ENCODE data around the gene OR2J2. TPM values are rescaled to one million over a fixed set of nuclear protein-coding genes. Genes with fewer than 3 reads are reported as not detected.
"Not testable (repeated sequence)": the region's sequence is repeated elsewhere in the genome, so short reads cannot be mapped to it uniquely, and the experiment has no call there.

The OR2J2 gene
- polyA plus RNA-seq (ENCODE audit: insufficient read length in 3 of 3): not detected

DNA sequence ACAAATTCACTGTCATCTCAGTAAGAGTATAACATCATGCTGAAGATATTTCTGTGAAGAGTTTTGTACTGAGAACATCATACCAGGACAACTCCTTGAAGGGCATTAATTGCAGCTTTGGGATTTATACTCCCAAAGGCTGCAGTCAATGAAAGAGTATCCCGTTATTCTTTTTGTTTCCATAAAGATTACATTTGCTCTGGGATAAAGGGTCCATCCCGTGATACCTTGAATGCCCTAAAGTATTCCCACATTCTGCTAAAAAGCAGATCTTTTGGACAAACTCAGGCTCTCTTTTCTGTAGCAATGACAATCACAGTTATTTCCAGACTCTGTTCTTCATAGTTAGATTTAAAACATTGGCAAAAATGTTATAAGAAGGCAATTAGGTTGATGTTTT is at the start of gene OR2J2:
Gene OR2J2 (plus strand): TSS at position 301 of the 400 bp plus-strand sequence. CDS start 2,729 bp downstream, outside the sequence.
- not testable (repeated sequence) for DNase-seq (ENCODE audit: low read depth in 3 of 3, low spot score in 2 of 3)

DNA sequence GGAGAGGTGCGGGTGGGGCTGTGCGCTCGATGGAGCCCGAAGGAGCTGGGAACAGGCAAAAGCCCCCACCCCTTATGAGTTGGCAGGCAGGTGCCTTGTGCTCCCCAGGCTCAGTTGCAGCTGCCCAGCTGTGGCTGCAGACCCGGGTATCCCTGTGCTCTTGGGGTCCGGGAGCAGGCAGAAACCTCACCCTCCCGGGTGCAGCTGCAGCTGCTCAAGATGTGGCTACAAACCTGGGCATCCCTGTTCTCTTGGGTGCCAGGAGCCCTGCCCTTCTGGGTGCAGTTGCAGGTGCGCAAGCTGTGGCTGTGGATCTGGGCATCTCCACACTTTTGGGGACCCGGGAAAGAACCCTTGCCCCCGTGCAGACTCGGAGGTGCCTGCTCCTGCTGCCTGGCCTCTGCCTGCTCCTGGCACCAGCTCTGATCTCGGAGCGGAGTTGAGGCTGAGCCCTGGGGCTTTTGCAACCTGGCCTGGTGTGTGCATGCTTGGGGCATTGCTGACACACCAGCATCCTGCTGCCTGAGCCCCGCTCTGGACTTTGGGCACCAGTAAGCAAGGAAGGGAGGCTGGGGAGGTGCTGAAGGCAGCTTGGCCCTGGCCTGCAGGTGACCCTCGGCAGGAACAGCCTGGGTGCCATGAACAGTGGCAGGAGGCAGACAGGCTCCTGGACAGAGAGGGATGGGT is 41.2 kb upstream of the OR2J2 start:
- DNase-seq (ENCODE audit: low read depth in 3 of 3, low spot score in 2 of 3): no peak

DNA sequence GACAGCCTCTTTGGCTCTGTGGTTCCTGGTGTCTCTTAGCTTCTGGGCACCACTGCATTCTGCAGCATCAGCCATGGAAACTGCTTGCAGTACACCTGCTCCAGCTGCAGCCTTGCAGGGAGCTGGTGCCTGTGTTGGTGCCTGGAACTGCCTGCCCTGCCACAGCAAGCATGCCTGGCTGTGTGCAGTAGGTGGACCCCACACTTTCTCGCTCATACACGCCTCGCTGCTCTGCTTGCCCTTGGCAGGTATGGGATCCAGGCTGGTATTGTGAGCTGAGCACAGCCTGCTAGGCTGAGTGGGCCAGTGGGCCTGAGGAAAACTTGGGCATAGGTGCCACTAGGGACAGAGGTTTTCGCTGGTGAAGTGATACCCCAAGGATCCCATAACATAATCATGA is 40.1 kb upstream of the OR2J2 start:
- DNase-seq (ENCODE audit: low read depth in 3 of 3, low spot score in 2 of 3): no peak

DNA sequence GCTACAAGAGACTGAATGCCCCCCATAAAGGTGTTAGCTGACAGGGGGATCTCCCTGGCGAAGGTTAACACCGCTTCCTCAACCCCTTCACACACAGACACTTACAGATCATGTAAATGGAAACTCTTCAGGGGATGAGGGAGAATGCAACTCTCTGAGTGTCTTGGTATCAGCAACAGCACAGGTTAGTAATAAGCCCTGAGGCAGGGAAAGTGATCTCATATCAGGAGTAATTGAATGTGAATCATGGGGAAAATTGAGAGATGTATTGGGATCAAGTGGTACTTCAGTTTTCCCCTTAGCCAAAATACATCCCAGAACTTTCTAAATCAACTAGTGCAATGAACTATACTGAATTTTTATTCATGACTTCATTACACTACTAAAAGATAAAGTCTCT is 39.0 kb upstream of the OR2J2 start:
- no peak for DNase-seq (ENCODE audit: low read depth in 3 of 3, low spot score in 2 of 3)

DNA sequence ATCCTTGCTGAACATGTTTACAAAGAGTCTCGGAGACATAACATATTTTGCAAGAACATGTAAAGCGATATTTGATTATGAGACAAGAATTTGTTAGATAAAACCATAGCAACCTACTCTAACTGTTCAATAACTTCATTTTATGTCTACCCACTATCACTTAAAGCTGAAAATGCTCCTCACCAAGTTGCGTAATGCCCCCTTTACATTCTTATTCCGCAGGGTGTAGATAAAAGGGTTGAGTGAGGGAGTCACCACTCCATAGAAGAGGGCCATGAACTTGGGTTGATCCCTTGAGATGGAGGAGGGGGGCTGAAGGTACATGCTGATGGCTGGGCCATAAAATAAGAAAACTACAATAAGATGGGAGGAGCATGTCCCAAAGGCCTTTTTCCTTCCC is 33.0 kb upstream of the OR2J2 start:
- no peak for DNase-seq (ENCODE audit: low read depth in 3 of 3, low spot score in 2 of 3)

DNA sequence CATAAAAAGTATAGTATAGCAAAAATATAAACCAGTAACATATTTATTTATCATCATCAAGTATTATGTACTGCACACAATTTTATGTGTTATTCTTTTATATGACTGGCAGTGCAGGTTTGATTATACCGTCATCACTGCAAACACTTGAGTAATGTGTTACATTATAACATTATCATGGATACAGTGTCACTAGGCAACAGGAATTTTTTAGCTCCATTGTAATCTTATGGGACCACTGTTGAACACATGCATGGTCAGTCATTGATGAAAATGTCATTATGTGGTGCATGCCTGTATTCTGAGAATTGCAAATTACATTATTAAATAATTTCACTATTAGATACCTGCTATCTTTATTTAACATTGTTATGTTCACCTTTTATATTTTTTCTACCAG is 29.1 kb upstream of the OR2J2 start:
- DNase-seq (ENCODE audit: low read depth in 3 of 3, low spot score in 2 of 3): no peak

DNA sequence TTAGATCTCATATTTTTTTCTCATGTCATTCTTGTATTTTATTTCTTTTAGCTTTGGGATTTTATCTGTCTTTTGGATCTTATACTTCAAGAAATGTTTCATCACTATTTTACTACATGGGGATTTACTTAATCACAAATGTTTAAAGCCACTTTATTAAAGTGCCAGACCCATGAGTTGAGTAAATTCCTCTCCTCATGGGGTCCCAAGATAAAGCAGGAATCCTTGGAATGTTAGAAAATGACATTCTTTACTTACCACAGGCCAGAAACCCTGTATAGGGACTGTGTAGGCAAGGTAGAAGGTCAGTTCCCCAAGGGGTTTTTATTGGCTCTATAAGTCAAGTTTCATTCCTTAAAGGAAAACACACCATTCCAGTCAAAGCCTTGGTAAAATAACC is 28.4 kb upstream of the OR2J2 start:
- DNase-seq (ENCODE audit: low read depth in 3 of 3, low spot score in 2 of 3): no peak

DNA sequence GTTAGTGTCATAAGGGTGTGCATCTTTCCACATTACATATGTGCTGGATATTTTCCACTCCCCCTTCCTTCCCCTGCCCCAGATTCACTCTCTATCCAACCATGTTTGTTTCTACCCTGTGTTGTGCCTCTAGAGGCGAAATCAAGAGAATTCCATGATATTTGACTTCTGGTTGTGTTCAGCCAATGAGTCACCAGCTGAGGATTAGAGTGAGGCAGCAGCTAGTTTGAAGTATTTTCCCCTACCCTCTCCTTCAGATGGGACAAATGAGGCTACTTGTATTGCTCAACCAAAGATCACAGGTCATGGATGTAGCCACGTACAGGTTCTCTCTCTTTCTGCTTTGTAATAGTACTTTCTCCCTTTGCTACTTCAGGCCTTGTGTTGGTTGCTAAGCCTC is 24.5 kb upstream of the OR2J2 start:
- no peak for DNase-seq (ENCODE audit: low read depth in 3 of 3, low spot score in 2 of 3)

DNA sequence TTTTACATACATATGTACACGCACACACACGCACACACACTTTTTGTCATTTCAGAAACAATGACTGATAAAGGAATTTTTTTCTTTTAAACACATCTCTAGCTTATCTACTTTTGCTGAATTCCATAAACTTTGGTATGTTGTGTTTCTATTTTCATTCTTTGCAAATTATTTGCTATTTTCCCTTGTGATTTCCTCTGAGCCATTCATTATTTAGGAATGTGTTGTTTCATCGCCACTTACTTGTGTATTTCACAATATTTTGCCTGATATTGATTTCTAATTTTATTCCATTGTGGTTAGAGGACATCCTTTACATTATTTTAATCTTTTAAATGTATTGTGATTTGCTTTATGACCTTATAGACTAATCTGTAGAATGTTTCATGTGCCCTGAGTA is 23.6 kb upstream of the OR2J2 start:
- no peak for DNase-seq (ENCODE audit: low read depth in 3 of 3, low spot score in 2 of 3)

DNA sequence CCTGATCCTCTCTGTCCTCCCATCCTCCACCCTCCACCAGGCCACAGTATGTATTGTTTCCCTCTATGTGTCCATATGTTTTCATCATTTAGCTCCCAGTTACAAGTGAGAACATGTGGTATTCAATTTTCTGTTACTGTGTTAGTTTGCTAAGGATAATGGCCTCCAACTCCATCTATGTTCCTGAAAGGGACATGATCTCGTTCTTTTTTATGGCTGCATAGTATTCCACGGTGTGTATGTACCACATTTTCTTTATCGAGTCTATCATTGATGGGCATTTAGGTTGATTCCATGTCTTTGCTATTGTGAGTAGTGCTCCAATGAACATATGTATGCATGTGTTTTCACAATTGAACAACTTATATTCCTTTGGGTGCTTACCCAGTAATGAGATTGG is 21.3 kb upstream of the OR2J2 start:
- not testable (repeated sequence) for DNase-seq (ENCODE audit: low read depth in 3 of 3, low spot score in 2 of 3)

DNA sequence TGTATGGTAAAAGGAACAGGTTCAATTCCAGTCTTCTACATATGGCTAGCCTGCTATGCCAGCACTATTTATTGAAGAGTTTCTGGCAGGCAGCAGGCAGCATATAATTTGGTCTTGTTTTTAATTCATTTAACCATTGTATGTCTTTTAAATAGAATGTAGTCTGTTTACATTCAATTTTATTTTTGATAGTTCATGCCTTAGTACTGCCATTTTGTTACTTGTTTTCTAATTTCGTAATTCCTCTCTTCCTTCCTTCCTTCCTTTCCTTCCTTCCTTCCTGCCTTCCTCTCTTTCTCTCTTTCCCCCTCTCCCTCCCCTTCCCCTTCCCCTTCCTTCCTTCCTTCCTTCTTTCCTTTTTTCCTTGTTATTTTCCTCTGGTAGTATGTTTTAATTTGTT is 17.6 kb upstream of the OR2J2 start:
- no peak for DNase-seq (ENCODE audit: low read depth in 3 of 3, low spot score in 2 of 3)

DNA sequence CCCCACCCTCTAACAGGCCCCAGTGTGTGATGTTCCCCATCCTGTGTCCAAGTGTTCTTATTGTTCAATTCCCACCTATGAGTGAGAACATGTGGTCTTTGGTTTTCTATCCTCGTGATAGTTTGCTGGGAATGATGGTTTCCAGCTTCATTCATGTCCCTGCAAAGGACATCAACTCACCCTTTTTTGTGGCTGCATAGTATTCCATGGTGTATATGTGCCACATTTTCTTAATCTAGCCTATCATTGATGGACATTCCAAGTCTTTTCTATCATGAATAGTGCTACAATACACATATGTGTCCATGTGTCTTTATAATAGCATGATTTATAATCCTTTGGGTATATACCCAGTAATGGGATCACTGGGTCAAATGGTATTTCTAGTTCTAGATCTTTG is 15.5 kb upstream of the OR2J2 start:
- DNase-seq (ENCODE audit: low read depth in 3 of 3, low spot score in 2 of 3): not testable (repeated sequence)

DNA sequence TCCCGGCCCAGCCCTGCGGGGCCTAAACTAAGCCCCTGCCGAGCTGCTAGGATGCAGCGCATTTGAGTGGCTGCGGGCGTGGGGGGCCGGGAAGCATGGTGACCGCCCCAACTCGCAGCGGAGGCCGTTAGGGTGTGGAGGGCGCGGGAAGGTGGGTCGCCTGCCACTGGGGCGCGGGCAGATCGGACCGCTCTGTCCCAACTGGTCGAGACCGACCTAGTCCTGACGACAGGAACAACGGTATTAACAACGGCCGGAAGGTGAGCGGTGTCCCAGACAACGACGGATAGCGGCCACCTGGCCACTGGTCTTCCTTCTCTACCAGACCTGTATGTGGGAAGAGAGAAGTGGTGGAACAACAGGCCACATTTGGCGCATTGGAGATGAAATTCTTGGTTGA is 10.8 kb upstream of the OR2J2 start:
- not testable (repeated sequence) for DNase-seq (ENCODE audit: low read depth in 3 of 3, low spot score in 2 of 3)

DNA sequence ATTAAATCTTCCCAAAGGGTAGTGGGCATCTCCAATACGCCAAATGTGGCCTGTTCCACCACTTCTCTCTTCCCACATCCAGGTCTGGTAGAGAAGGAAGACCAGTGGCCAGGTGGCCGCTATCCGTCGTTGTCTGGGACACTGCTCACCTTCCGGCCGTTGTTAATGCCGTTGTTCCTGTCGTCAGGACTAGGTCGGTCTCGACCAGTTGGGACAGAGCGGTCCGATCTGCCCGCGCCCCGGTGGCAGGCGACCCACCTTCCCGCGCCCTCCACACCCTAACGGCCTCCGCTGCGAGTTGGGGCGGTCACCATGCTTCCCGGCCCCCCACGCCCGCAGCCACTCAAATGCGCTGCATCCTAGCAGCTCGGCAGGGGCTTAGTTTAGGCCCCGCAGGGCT is 5.1 kb upstream of the OR2J2 start:
- DNase-seq (ENCODE audit: low read depth in 3 of 3, low spot score in 2 of 3): not testable (repeated sequence)

DNA sequence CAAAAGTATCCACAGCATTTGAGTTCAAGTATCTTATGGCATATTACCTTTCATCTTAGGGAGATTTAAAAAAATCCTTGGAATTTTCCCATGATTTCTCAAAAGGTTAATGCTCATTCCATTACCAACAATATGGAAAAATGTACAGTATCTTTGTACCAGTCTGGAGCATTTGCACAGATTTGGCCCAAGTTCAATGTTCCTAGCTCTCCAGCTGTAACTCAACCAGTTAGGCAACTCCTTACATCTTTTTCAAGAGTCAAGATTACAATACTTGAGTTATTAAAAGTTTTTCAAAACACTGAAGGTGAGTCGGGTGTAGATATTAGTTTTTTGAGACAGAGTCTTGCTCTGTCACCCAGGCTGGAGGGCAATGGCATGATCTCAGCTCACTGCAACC is 1.0 kb downstream of the OR2J2 start:
- DNase-seq (ENCODE audit: low read depth in 3 of 3, low spot score in 2 of 3): no peak

DNA sequence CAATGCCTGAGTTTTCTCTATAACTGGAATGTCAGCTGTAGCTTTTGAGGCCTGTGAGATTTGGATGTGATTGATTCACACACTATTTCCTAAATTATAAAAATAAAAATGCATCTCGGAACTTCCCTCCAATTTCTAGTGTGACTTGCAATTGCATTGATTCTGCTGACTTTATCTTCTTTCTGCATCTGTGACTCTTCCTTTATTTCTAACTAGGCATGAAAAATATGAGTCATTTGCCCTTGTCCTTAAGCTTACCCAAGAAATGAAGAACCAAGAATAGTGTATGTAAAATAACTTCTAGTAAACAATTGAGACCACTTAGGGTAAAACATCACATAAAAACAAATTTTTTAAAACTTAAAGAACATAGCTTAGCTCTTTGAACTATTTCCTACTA is 12.9 kb downstream of the OR2J2 start:
- no peak for DNase-seq (ENCODE audit: low read depth in 3 of 3, low spot score in 2 of 3)

DNA sequence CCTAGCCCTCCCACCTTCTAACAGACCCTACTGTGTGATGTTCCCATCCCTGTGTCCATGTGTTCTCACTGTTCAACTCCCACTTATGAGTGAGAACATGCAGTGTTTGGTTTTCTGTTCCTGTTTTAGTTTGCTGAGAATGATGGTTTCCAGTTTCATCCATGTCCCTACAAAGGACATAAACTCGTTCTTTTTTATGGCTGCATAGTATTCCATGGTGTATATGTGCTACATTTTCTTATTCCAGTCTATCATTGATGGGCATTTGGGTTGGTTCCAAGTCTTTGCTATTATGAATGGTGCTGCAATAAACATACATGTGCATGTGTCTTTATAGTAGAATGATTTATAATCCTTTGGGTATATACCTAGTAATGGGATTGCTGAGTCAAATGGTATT is 18.0 kb downstream of the OR2J2 start:
- DNase-seq (ENCODE audit: low read depth in 3 of 3, low spot score in 2 of 3): not testable (repeated sequence)

DNA sequence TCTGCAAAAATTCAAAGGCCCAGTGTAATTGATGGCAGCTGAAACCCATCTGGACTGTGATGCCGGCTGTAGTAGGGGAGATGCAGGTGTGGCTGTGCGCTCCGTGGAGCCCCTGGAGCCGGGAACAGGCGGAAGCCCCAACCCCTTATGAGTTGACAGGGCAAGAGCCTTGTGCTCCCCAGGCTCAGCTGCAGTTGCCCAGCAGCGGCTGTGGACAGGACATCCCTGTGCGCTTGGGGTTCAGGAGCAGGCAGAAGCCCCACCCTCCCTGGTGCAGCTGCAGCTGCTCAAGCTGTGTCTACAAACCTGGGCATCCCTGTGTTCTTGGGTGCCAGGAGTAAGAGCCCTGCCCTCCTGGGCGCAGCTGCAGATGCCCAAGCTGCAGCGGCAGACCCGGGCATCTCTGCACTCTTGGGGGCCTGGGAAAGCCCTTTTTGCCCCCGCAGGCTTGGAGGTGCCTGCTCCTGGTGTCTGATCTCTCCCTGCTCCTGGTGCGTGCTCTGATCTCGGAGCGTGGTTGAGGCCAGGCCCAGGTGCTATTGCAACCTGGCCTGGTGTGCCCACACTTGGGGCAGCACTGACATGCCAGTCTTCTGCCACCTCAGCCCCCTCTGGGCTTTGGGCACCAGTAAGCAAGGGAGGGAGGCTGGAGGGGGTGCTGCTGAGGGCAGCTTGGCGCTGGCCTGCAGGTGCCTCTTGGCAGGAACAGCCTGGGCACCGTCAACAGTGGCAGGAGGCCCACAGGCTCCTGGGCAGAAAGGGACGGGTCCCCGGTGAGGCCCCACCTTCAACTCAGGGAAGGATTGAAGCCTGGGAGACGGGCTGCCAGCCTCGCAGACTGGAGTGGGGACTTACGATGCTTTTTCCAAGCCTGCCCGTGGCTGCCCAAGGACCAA is 30.3 kb downstream of the OR2J2 start:
- no peak for DNase-seq (ENCODE audit: low read depth in 3 of 3, low spot score in 2 of 3)

DNA sequence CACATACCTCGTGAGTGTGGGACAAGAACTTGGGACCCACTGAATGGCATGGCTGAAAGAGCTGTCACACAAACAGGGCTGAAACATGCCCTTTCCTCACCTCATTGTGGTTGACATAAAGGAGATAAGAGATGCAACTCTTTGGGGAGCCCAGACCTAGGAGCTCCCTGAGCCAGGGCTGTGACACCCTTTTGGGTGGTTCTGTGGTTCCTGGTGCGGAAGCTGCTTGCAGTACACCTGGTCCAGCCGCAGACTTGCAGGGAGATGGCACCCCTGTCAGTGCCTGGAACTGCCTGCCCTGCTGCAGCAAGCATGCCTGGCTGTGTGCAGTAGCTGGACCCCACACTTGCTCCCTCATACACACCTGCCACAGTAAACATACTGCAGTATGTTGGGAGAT is 31.3 kb downstream of the OR2J2 start:
- DNase-seq (ENCODE audit: low read depth in 3 of 3, low spot score in 2 of 3): no peak

DNA sequence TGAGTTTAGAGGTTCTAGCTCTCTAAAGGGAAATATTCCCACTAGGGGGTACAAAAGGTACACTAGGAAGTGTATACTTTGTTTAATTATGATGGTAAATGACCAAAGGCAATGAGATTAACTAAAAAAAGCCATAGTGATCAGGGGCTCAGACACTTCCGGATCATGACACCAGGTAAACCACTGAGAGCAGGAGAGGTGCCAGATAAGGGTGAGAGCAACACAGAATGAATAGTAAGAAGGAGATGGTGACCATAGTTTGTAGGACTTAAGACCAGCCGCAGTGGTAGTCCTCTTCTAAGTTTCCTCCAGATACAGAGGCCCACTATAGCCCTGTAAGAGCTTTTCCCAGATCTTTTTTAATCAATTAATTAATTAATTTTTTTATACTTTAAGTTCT is 40.8 kb downstream of the OR2J2 start:
- DNase-seq (ENCODE audit: low read depth in 3 of 3, low spot score in 2 of 3): no peak

DNA sequence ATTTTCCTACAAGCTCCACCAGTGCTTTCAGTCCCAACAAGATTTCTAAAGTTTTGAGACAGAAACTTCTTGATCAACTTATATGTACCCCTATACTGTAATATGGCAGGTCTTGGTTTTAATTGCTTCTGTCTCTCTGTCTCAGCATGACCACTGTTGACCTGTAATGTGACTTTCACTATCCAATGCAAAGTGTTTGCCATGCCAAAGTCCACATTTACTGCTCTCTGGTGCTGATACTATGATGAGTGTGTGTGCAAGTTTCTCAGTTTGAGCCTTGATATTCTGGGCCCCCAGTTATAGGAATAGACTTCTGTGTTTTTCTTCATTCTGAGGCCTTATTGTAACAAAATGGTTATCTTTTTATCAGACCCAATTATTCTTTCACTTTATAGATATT is 45.8 kb downstream of the OR2J2 start:
- no peak for DNase-seq (ENCODE audit: low read depth in 3 of 3, low spot score in 2 of 3)

DNA sequence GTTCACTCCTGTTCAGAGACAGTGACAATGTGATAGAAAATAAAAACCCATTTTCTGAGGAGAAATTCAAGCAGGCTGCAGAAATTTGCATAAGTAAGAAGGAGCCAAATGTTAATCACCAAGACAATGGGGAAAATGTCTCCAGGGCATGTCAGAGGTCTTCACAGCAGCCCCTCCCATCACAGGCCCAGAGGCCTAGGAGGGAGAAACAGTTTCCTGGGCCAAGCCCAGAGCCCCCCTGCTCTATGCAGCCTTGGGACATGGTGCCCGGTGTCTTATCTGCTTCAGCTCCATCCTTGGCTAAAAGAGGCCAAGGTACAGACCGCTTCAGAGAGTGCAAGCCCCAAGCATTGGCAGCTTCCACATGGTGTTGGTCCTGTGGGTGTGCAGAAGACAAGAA is 46.5 kb downstream of the OR2J2 start:
- DNase-seq (ENCODE audit: low read depth in 3 of 3, low spot score in 2 of 3): not testable (repeated sequence)
